NCI-H1048 (cell line): Measurements from ENCODE around the gene RPL29.

Experiments
- DNase-seq: peaks from one replicate; lab custom pipeline; 2025; lab: John Stamatoyannopoulos, UW

The RPL29 gene

GRCh38 chr3:52025453-52025852 lies 29.8 kb upstream of the RPL29 start:
- DNase-seq, result no peak

GRCh38 chr3:52024765-52025452 lies 29.2 kb upstream of the RPL29 start:
- no peak for DNase-seq

- DNase-seq, result no peak
These were observed 28.4 kb upstream of the RPL29 start for GRCh38 chr3:52023860-52024764.

GRCh38 chr3:52023101-52023770 lies 27.5 kb upstream of the RPL29 start:
- no peak for DNase-seq

GRCh38 chr3:52022323-52023100 lies 26.8 kb upstream of the RPL29 start:
- DNase-seq, result no peak

- no peak for DNase-seq
These were observed 26.0 kb upstream of the RPL29 start for GRCh38 chr3:52021489-52022268.

GRCh38 chr3:52020796-52021195 lies 25.1 kb upstream of the RPL29 start:
- no peak for DNase-seq

GRCh38 chr3:52019352-52020080 lies 23.8 kb upstream of the RPL29 start:
- DNase-seq, result no peak

GRCh38 chr3:52018319-52019000 lies 22.8 kb upstream of the RPL29 start:
- DNase-seq, result no peak

- no peak for DNase-seq
These were observed 21.9 kb upstream of the RPL29 start for GRCh38 chr3:52017586-52017985.

- DNase-seq, result no peak
These were observed 19.9 kb upstream of the RPL29 start for GRCh38 chr3:52015438-52016228.

GRCh38 chr3:52014613-52015012 lies 18.9 kb upstream of the RPL29 start:
- DNase-seq, result no peak

- DNase-seq, result no peak
These were observed 18.3 kb upstream of the RPL29 start for GRCh38 chr3:52013802-52014598.

- no peak for DNase-seq
These were observed 17.0 kb upstream of the RPL29 start for GRCh38 chr3:52012699-52013098.

- no peak for DNase-seq
These were observed 14.7 kb upstream of the RPL29 start for GRCh38 chr3:52010431-52010830.

GRCh38 chr3:52007291-52007690 lies 11.6 kb upstream of the RPL29 start:
- no peak for DNase-seq

- DNase-seq, result no peak
These were observed 11.1 kb upstream of the RPL29 start for GRCh38 chr3:52006820-52007133.

- DNase-seq, result no peak
These were observed 10.5 kb upstream of the RPL29 start for GRCh38 chr3:52006017-52006819.
